ENCODE data around the gene AHSP. TPM values are rescaled to one million over a fixed set of nuclear protein-coding genes. Genes with fewer than 3 reads are reported as not detected.

Gene AHSP
- total and polyA plus RNA-seq, 2 of the 4 experiments (the other 2 are of a cell fraction): not detected

GRCh38 chr16:31504159-31504558 is 23.5 kb upstream of the AHSP start:
- 100% methylated on average over 2 of the region's 8 CpGs; no CpG with 5 or more reads in 1 of the 2 experiments for WGBS, 2 experiments (ENCODE audit: extremely low coverage in 2 of 2, insufficient read length in 1 of 2)
- TF ChIP-seq RFX5 (IDR thresholded peaks at IDR 0.05; ENCODE audit: low read depth, low read length): no peak
- no peak for TF ChIP-seq BHLHE40 (IDR thresholded peaks at IDR 0.05; ENCODE audit: low read depth, low read length)
- TF ChIP-seq ELK1 (IDR thresholded peaks at IDR 0.05; ENCODE audit: borderline replicate concordance, low read depth, low read length): no peak
- no peak for TF ChIP-seq RAD21 (IDR thresholded peaks at IDR 0.05; ENCODE audit: low read length)
- no peak for TF ChIP-seq SMC3 (IDR thresholded peaks at IDR 0.05; ENCODE audit: low read depth, low read length)
- TF ChIP-seq MXI1 (IDR thresholded peaks at IDR 0.05; ENCODE audit: borderline replicate concordance, low read depth, low read length): no peak
- no peak for TF ChIP-seq CTCF (conservative IDR thresholded peaks at IDR 0.05; ENCODE audit: low read depth, low read length)
- no peak for TF ChIP-seq FOS (IDR thresholded peaks at IDR 0.05; ENCODE audit: low read depth, low read length)
- TF ChIP-seq POLR2A (IDR thresholded peaks at IDR 0.05; ENCODE audit: low read depth, low read length): no peak
- no peak for TF ChIP-seq MAZ (IDR thresholded peaks at IDR 0.05; ENCODE audit: borderline replicate concordance, low read depth, low read length)
- no peak overlapping the region for H4K8ac ChIP-seq (ENCODE audit: low read depth in 2 of 2, low read length in 2 of 2)
- no peak overlapping the region for H3K56ac ChIP-seq (ENCODE audit: extremely low read depth, insufficient read depth, low read length)
- peaks cover 26 to 79% of the 10 kb centered on the region in 2 experiments for H3K79me1 ChIP-seq (ENCODE audit: low read depth in 1 of 2, low read length in 2 of 2)
- no peak overlapping the region for H2AK5ac ChIP-seq (ENCODE audit: low read depth, low read length)
- dilution Hi-C loops (cut with HindIII; ENCODE audit: low sequenced_read_pairs, unreplicated experiment) (no loop called here), in situ Hi-C loops (cut with MboI; ENCODE audit: low sequenced_read_pairs) (loop anchor here (10.0 to 25.0 kb wide), 2 partner anchors 59 to 208 kb away; partner anchors contain the start of gene ZNF843), intact Hi-C loops (cut with micrococcal nuclease) (loop anchor here (10.0 kb wide), 1 partner anchor 59 kb away; the partner anchor contains the start of gene ZNF843)
- no TSS peak for BruUV-seq (replicated peaks)
- H3K9me3 ChIP-seq (ENCODE audit: control insufficient read depth, insufficient read depth, low read length): no peaks in the 10 kb centered on the region
- H3K27ac ChIP-seq (ENCODE audit: insufficient read depth, low read length): no peak overlapping the region
- H2BK5ac ChIP-seq (ENCODE audit: low read depth, low read length, poor library complexity, severe bottlenecking): no peak overlapping the region
- POLR2A ChIA-PET (ENCODE audit: unreplicated experiment): no interaction called here
- no peak overlapping the region for H4K5ac ChIP-seq (ENCODE audit: low read depth, low read length)
- no peak overlapping the region for H3K18ac ChIP-seq (ENCODE audit: low read depth, low read length)
- H2BK120ac ChIP-seq (ENCODE audit: low read depth, low read length): no peak overlapping the region
- no peak overlapping the region for H3K9ac ChIP-seq (ENCODE audit: low read depth, low read length)
- H3K4me1 ChIP-seq (ENCODE audit: control insufficient read depth, insufficient read depth, low read length): peaks cover 8% of the 10 kb centered on the region
- DNase-seq (no peak), ATAC-seq (ENCODE audit: low read depth) (no peak)
- H4K20me1 ChIP-seq (ENCODE audit: insufficient read depth, low read length): peaks cover 13% of the 10 kb centered on the region; the same call in 1 of the 2 replicates
- H4K91ac ChIP-seq (ENCODE audit: insufficient read depth, low read depth, low read length): no peak overlapping the region
- no peak overlapping the region for H2BK20ac ChIP-seq (ENCODE audit: low read depth, low read length)
- no peak overlapping the region for H3K4ac ChIP-seq (ENCODE audit: low read depth, low read length)
- H3K14ac ChIP-seq (replicated peaks; ENCODE audit: low read depth, low read length): no peak overlapping the region
- H2AFZ ChIP-seq (replicated peaks; ENCODE audit: low read length, poor library complexity): no peak overlapping the region
- no peak overlapping the region for H3K23ac ChIP-seq (ENCODE audit: low read depth, low read length)
- CTCF ChIA-PET: no interaction called here
- H2BK15ac ChIP-seq (ENCODE audit: low read depth, low read length): no peak overlapping the region
- no peak overlapping the region for H2AK9ac ChIP-seq (replicated peaks; ENCODE audit: low read depth, low read length, poor library complexity)
- no peak overlapping the region for H3K4me3 ChIP-seq (ENCODE audit: insufficient read depth, low read depth, low read length)
- peaks cover 27% of the 10 kb centered on the region for H3K36me3 ChIP-seq (ENCODE audit: control insufficient read depth, insufficient read depth, low read length)
- H3K9me1 ChIP-seq (ENCODE audit: insufficient read depth, low read length): peaks cover 18% of the 10 kb centered on the region
- no peaks in the 10 kb centered on the region for H3K27me3 ChIP-seq (ENCODE audit: control insufficient read depth, insufficient read depth, low read length)
- H3K4me2 ChIP-seq (ENCODE audit: low read depth, low read length): no peak overlapping the region
